SIG-M5 treated with dmso at 0.1 percent for 504 hours (cell line): ENCODE measurements around the gene SEC61B.

Experiments used
- DNase-seq: peaks from one replicate; lab custom pipeline; 2025; ENCODE audit not compliant: unreplicated experiment; lab: John Stamatoyannopoulos, UW

Gene SEC61B

DNA sequence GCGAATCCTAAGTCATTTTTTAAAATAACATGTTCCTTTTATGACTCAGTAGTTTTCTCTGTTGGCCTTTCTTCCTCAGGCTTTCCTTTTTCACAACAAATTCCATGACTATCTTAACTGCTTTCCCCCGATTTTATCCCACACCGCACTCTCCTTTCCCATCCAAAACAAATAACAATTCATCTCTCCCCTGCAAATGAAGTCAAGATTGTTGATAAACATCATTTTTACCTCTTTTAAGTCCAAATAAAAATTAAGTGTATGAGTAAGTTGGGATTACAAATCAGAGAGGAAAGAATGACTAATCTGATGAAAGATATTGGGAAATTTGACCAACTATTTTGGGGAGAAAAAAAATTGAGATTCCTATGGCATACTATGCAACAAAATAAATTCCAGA, 47.3 kb downstream of the SEC61B start:
- no peak for DNase-seq

DNA sequence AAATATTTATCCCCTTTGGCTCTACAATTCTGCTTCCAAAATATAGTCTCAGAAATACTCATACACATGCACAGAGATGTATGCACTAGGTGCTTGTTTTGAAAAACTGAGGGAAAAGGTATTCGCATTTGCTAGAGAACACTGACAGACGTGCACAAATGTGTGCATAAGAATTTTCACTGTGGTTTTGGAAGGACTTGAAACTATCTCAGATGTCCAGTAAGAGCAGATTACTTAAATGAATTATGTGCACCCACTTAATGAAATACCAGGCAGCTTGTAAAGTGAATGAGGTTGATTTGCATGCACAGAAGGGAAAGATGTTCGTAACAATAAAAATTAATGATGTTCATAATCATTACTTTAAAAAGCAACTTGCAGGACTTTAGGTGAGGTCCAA, 48.4 kb downstream of the SEC61B start:
- DNase-seq = no peak

GRCh38 chr9:99272836-99273235, 50.8 kb downstream of the SEC61B start:
- DNase-seq = no peak

GRCh38 chr9:99274016-99274415, 51.9 kb downstream of the SEC61B start:
- no peak for DNase-seq

- DNase-seq = no peak
Measured at GRCh38 chr9:99274495-99274894, 52.4 kb downstream of the SEC61B start.
